Tibial nerve (tissue), 4 donors: ENCODE data around the gene NOL4L. TPM values are rescaled to one million over a fixed set of nuclear protein-coding genes. Genes with fewer than 3 reads are reported as not detected.

Experiments
- DNase-seq, 2 donors: peaks; one replicate each; pipeline ENCODE4 v3.0.0-alpha.2; 2019; ENCODE audit warnings: low spot score in 2 of 2
- H3K27ac ChIP-seq, 4 donors: fragments of 200-600 bp; sonication (generic) in 3 of 4; one replicate each; pipeline ENCODE4 v1.5.1; 2017 to 2019; ENCODE audit warnings: mild to moderate bottlenecking in 1 of 4
- H3K27me3 ChIP-seq, 2 donors: fragments of 200-600 bp; sonication (generic) in 1 of 2; one replicate each; pipeline versions ENCODE4 v1.5.1 to v1.6.0; 2017 to 2019
- H3K36me3 ChIP-seq, 3 donors: fragments of 200-600 bp; sonication (generic); one replicate each; pipeline ENCODE4 v1.5.1; 2018 to 2019
- H3K4me1 ChIP-seq, 4 donors: fragments of 200-600 bp; sonication (generic) in 3 of 4; one replicate each; pipeline ENCODE4 v1.5.1; 2017 to 2019
- H3K4me3 ChIP-seq, 4 donors: fragments of 200-600 bp; sonication (generic) in 3 of 4; one replicate each; pipeline ENCODE4 v1.5.1; 2017 to 2019; ENCODE audit warnings: mild to moderate bottlenecking in 1 of 4, moderate library complexity in 1 of 4
- H3K9me3 ChIP-seq, 4 donors: fragments of 200-600 bp; sonication (generic) in 3 of 4; one replicate each; pipeline ENCODE4 v1.5.1; 2017 to 2019
- EP300 ChIP-seq, 2 donors: sonication (generic); formaldehyde crosslinking; IDR thresholded peaks; one replicate each; pipeline ENCODE4 v1.6.1; 2017; ENCODE audit warnings: antibody characterized with exemption in 2 of 2, mild to moderate bottlenecking in 1 of 2
- POLR2A ChIP-seq, 2 donors: fragments of 450-650 bp; IDR thresholded peaks; one replicate each; pipeline ENCODE4 v1.6.1; 2017; ENCODE audit warnings: antibody characterized with exemption in 2 of 2, mild to moderate bottlenecking in 2 of 2, moderate library complexity in 2 of 2
- WGBS, 2 donors: methylation state at CpG; one replicate each; pipeline ENCODE4 v1.1.5; 2018; 5-methylcytosine and 5-hydroxymethylcytosine counted together
- total RNA-seq, 4 donors: library from RNA; depleted of rRNA; stranded (reverse); fragments of >200 nt; gene quantifications; one replicate each; pipeline ENCODE4 v1.1.0, GENCODE V29; 2016
- TF ChIP-seq, protein P1 (sequence below), 5 experiments: fragments of 200-600 bp in 3 of 5; fragments of 450-650 bp in 2 of 5; sonication (generic) in 3 of 5; IDR thresholded peaks; one replicate each; pipeline ENCODE4 v1.5.1; 2016 to 2019; ENCODE audit warnings: antibody characterized with exemption in 5 of 5, mild to moderate bottlenecking in 3 of 5, moderate library complexity in 2 of 5

NOL4L gene
- total RNA-seq, 4 donors from 2014 or later = 11.5 to 22.3 (median 19.9) TPM

DNA sequence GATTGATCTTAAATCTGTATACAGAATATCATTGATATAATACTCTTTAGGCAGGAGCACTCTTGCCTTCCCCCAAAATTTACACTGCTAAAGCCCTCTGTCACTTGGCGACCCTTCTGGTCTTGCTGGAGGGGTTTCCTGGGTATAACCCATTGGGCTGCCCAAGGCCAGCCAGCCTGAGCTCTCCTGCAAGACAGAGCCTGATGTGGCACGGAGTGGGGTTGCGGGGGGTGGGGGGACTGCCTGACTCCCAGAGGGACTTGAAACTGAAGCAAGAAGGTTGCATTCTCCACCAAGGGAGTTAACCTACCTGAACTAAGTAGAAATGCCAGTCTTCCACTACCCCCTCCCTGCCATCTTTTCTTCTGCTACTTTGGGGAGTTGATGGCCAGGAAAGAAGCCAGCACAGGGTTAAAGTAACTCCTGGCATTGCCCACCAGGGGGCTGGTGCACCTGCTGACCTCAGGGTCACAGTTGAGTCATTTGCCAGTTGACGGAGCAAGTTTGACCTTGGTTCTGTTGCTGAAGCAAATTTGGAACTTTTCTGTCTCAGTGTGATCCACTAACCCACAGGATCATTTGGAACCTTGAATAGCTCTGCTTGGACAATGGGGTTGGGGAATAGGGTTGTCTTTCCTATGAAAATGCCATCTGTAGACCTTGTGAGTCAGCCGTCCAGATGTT lies 147.6 kb downstream of the NOL4L start:
- Histone ChIP-seq H3K4me3 (no peak overlapping the region), H3K4me1 (peaks cover 0 to 13% (median 0%) of the 10 kb centered on the region in 4 donors), H3K27me3 (no peaks in the 10 kb centered on the region), H3K27ac (no peak overlapping the region), H3K9me3 (no peaks in the 10 kb centered on the region), H3K36me3 (peaks cover 0 to 75% (median 22%) of the 10 kb centered on the region in 3 donors)
- TF ChIP-seq POLR2A (IDR thresholded peaks at IDR 0.05) = no peak
- no peak for TF ChIP-seq EP300 (IDR thresholded peaks at IDR 0.05)
- TF ChIP-seq, protein P1, sequence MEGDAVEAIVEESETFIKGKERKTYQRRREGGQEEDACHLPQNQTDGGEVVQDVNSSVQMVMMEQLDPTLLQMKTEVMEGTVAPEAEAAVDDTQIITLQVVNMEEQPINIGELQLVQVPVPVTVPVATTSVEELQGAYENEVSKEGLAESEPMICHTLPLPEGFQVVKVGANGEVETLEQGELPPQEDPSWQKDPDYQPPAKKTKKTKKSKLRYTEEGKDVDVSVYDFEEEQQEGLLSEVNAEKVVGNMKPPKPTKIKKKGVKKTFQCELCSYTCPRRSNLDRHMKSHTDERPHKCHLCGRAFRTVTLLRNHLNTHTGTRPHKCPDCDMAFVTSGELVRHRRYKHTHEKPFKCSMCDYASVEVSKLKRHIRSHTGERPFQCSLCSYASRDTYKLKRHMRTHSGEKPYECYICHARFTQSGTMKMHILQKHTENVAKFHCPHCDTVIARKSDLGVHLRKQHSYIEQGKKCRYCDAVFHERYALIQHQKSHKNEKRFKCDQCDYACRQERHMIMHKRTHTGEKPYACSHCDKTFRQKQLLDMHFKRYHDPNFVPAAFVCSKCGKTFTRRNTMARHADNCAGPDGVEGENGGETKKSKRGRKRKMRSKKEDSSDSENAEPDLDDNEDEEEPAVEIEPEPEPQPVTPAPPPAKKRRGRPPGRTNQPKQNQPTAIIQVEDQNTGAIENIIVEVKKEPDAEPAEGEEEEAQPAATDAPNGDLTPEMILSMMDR (IDR thresholded peaks at IDR 0.05) = no peak
- DNase-seq = no peak
- WGBS, 2 donors = 71 to 72% methylated on average over 5 of the region's 5 CpGs

DNA sequence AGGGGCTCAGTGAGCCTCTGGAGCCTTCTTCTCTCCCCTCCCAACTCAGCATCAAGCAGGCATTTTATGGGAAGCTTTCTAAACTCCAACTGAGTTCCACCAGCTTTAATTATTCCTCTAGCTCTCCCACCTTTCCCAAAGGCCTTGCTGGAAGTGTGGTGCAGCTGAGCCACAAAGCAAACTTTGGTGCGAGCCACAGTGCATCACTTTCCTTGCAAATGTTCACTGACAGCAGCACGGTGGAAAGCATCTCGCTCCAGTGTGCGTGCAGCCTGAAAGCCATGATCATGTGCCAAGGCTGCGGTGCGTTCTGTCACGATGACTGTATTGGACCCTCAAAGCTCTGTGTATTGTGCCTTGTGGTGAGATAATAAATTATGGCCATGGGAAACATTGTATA lies 148.2 kb downstream of the NOL4L start:
- Histone ChIP-seq H3K36me3 (peaks cover 0 to 80% (median 22%) of the 10 kb centered on the region in 3 donors), H3K27ac (no peak overlapping the region), H3K27me3 (no peaks in the 10 kb centered on the region), H3K9me3 (no peaks in the 10 kb centered on the region), H3K4me3 (no peak overlapping the region), H3K4me1 (peaks cover 0 to 15% (median 0%) of the 10 kb centered on the region in 4 donors)
- 90 to 93% methylated on average over 7 of the region's 7 CpGs for WGBS, 2 donors
- no peak for DNase-seq
- TF ChIP-seq, protein P1 (IDR thresholded peaks at IDR 0.05) = no peak

DNA sequence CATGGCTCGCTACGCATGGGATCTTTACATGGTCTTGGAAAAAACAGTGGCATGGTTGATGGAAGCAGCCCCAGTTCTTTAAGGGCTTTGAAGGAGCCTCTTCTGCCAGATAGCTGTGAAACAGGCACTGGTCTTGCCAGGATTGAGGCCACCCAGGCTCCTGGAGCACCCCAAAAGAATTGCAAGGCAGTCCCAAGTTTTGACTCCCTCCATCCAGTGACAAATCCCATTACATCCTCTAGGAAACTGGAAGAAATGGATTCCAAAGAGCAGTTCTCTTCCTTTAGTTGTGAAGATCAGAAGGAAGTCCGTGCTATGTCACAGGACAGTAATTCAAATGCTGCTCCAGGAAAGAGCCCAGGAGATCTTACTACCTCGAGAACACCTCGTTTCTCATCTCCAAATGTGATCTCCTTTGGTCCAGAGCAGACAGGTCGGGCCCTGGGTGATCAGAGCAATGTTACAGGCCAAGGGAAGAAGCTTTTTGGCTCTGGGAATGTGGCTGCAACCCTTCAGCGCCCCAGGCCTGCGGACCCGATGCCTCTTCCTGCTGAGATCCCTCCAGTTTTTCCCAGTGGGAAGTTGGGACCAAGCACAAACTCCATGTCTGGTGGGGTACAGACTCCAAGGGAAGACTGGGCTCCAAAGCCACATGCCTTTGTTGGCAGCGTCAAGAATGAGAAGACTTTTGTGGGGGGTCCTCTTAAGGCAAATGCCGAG lies 148.8 kb downstream of the NOL4L start:
- Histone ChIP-seq H3K4me1 (peaks cover 0 to 11% (median 0%) of the 10 kb centered on the region in 4 donors), H3K9me3 (no peaks in the 10 kb centered on the region), H3K27me3 (no peaks in the 10 kb centered on the region), H3K36me3 (peaks cover 0 to 87% (median 22%) of the 10 kb centered on the region in 3 donors), H3K27ac (no peak overlapping the region), H3K4me3 (no peak overlapping the region)
- DNase-seq = no peak
- 93 to 95% methylated on average over 11 of the region's 11 CpGs for WGBS, 2 donors
- TF ChIP-seq POLR2A (IDR thresholded peaks at IDR 0.05) (no peak), EP300 (IDR thresholded peaks at IDR 0.05) (no peak)
- TF ChIP-seq, protein P1 (IDR thresholded peaks at IDR 0.05) = no peak

DNA sequence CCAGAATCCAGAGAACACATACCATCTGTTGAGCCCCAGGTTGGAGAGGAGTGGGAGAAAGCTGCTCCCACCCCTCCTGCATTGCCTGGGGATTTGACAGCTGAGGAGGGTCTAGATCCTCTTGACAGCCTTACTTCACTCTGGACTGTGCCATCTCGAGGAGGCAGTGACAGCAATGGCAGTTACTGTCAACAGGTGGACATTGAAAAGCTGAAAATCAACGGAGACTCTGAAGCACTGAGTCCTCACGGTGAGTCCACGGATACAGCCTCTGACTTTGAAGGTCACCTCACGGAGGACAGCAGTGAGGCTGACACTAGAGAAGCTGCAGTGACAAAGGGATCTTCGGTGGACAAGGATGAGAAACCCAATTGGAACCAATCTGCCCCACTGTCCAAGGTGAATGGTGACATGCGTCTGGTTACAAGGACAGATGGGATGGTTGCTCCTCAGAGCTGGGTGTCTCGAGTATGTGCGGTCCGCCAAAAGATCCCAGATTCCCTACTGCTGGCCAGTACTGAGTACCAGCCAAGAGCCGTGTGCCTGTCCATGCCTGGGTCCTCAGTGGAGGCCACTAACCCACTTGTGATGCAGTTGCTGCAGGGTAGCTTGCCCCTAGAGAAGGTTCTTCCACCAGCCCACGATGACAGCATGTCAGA lies 149.6 kb downstream of the NOL4L start:
- no peak for DNase-seq
- Histone ChIP-seq H3K9me3 (no peaks in the 10 kb centered on the region), H3K27ac (no peak overlapping the region), H3K4me3 (no peak overlapping the region), H3K27me3 (no peaks in the 10 kb centered on the region), H3K36me3 (peaks cover 0 to 91% (median 22%) of the 10 kb centered on the region in 3 donors), H3K4me1 (peaks cover 0 to 14% (median 0%) of the 10 kb centered on the region in 4 donors)
- TF ChIP-seq, protein P1 (IDR thresholded peaks at IDR 0.05) = no peak
- TF ChIP-seq EP300 (IDR thresholded peaks at IDR 0.05) (no peak), POLR2A (IDR thresholded peaks at IDR 0.05) (no peak)
- 89 to 96% methylated on average over 12 of the region's 12 CpGs for WGBS, 2 donors

DNA sequence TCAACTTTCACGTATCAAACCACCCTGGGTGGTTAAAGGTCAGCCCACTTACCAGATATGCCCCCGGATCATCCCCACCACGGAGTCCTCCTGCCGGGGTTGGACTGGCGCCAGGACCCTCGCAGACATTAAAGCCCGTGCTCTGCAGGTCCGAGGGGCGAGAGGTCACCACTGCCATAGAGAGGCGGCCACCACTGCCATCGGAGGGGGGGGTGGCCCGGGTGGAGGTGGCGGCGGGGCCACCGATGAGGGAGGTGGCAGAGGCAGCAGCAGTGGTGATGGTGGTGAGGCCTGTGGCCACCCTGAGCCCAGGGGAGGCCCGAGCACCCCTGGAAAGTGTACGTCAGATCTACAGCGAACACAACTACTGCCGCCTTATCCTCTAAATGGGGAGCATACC lies 150.7 kb downstream of the NOL4L start:
- Histone ChIP-seq H3K4me3 (no peak overlapping the region), H3K4me1 (peaks cover 0 to 15% (median 0%) of the 10 kb centered on the region in 4 donors), H3K9me3 (no peaks in the 10 kb centered on the region), H3K27me3 (no peaks in the 10 kb centered on the region), H3K36me3 (peaks cover 0 to 100% (median 22%) of the 10 kb centered on the region in 3 donors), H3K27ac (no peak overlapping the region)
- TF ChIP-seq, protein P1 (IDR thresholded peaks at IDR 0.05) = no peak
- TF ChIP-seq EP300 (IDR thresholded peaks at IDR 0.05) (no peak), POLR2A (IDR thresholded peaks at IDR 0.05) (no peak)
- WGBS, 2 donors = 74 to 82% methylated on average over 12 to 19 of the region's 19 CpGs
- DNase-seq = no peak
